ENCODE results near the gene AMH.

The AMH gene

DNA sequence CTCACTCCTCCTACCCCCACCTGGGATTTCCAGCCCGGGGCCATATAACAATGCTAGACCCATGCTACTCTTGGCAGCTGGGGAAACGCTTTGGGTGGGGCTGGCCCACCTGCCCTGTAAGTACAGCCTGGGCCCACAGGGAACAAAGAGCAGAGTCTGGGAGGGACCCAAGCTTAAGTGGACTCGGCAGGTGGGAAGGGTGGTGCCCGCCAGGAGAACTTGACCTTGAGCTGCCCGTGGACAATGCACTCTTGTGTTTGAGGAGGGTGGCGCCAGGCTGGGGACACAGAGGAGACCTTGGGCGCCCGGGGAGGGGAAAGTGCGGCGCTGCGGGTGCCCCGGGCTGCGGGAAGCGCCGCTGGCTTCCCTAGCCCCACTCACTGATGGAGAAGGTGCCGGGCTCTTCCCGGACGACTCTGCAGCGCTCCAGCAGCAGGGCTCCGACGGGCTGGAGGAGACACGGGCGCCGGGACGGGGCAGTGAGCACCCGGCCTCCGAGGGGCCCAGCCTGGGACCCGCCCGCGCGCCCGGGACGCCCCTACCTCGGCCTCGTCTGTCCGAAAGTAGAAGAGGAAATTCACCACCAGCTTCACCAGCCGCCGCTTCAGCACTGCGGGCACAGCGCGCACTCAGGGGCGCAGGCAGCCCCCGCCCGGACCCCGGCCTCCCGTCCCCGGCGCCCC is 13.6 kb upstream of the AMH start:
- no peak for DNase-seq

DNA sequence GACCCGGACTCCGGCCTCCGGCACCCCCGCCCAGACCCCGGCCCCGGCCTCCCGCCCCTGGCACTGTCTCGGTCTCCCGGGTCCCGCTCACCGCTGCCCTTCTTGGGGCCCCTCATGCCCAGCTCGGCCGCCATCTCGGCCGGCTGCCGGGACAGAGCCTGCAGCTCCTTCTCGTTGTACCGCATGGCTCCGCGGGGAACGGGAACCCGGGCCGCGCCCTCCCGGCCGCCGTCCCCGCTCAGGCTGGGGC is 13.1 kb upstream of the AMH start:
- DNase-seq, result no peak

DNA sequence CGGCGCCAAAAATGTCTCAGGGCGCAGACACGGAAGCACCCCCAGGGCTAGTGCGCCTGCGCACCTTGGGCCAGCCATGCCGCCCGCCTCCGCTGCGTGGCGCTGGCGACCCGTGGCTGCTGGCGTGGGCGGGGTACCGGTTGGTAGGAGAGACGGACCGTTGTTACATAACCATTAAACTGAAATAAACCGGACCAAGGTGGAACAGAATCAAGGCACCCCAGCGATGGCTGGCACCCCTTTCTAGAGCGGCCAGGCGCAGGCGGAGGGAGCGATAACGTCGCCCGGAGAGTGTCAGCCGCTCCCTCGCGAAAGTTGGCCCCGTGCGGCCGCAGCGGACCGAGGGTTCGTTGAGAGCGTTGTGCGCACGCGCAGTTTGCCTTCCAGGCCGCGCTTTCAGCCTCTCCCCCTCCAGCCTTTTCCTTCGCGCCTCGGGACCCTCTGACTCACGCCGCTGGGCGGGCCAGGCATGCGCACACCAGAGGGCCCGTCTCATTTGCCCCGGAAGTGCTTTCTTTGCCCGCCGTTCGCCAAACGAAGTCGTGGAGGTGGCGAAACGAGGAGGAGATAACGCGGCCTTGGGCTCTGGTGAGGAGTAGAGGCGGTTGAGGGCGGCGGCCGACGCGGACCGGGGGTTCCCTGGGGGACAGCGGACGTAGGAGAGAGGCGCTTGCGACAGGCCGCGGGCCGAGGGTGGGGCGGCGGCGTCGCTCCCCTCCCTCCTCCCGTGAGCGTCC is 12.6 kb upstream of the AMH start, which contains the start of the genes PLEKHJ1 and SF3A2:
Gene PLEKHJ1, minus strand, starts transcription at position 16 of the 737 bp plus-strand sequence. CDS start 81 bp downstream, outside the sequence.
Gene SF3A2, plus strand, starts transcription at position 511 of the 737 bp plus-strand sequence. CDS start 6,595 bp downstream, outside the sequence.
- DNase-seq, result peak; percentile 95 to 98 (median 97)

DNA sequence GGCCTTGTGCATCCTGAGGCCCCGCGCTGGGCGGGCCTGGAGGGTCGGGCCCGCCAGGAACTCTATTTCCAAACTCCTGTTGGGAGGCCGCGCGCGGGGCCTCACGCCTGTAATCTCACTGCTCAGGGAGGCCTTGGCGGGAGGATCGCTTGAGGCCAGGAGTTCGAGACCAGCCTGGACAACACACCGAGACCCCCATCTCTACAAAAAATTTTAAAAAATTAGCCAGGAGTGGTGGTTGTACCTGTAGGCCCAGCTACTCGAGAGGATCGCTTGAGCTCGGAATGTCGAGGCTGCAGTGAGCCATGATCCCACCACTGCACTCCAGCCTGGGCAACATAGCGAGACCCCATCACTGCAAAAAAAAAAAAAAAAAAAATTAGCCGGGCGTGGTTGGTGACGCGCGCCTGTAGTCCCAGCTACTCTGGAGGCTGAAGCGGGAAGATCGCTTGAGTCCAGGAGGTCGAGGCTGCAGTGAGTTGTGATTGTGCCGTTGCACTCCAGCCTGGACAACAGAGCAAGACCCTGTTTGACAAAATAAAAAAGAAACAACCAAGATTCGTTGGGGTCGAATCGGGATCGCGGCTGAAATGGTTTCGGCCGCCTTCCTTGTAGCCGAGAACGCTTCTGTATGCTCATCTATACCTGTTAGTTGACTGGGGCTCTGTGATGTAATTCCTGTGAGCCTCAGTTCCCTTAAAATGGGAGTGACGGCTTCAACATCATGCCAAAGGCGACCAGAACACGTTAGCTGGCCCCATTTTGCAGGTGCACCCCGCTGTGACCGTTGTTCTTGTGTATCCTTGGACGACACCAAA is 11.9 kb upstream of the AMH start:
- no peak for DNase-seq

DNA sequence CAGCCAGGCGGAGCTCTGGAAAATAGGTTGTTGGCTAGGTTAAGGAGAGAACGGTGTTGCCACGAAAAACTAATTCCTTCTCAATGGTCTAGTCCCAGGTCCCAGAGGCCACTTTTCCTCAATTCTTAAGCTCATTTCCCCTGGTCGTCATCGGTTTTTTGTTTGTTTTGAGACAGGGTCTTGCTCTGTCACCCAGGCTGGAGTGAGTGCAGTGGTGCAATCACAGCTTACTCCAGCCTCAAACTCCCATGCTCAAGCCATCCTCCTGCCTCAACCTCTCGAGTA is 11.3 kb upstream of the AMH start:
- no peak for DNase-seq

DNA sequence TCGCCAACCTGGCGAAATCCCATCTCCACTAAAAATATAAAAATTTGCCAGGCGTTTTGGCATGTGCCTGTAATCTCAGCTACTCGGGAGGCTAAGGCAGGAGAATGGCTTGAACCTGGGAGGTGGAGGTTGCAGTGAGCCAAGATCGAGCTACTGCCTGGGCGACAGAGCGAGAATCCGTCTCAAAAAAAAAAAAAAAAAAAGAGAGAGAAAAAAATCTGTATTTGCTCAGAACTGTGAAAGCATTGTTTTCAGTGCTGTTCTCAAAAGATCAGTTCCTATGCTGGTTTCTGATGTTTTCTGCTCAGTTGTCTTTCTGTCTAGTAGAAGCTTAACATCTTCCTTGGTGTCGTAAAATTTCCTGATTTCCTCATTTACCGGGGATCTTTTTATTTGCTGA is 9.9 kb upstream of the AMH start:
- DNase-seq, result no peak

DNA sequence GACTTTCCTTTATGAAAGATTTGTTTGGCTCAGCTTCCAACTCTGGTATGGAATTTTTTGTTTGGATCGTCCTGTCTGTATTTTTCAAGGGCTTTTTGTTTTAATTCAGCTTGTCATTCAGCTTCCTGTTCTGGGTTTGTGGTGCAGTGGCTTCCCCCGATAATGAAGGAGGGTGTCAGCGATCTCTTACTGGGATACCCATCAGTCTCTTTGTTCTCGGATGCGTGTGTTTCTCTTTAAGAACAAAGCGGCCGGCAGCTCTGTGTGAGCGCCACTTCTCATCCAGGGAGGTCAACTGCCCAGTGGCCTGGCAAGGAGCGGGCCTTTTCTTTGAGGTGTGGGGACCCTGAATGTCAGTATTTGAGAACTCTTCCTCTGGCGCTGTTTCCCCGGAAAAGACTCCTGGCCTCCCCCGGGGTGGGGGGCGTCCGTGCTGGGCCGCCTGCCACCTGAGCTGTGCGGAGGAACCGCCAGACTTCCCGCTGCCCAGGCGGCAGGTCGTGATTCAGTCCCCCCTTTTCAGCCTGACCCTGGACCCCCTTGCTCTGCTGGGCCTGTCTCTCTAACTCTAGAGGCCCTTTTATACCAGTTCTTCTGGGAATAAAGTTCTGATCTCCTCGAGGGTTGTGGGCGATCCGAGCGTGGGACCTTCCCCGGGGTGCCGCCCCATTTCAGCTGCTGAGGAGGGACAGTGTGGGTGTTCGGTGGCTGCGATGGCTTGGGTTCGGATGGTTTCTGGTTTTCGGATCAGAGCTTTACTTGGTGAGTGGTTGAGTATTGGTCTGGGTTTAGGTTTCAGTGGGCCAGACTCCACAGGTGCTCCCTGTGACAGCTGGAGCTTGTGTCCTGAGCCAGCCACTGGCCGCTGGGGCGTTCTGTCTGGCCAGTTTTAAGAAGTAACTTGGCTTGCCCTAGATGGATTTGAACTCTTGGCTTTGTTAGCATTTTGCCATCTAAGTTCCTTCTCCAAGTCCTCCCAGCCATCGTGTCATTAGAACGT is 9.1 kb upstream of the AMH start:
- peak in 3 of 5 experiments; percentile 33 to 69 (median 52) for DNase-seq

DNA sequence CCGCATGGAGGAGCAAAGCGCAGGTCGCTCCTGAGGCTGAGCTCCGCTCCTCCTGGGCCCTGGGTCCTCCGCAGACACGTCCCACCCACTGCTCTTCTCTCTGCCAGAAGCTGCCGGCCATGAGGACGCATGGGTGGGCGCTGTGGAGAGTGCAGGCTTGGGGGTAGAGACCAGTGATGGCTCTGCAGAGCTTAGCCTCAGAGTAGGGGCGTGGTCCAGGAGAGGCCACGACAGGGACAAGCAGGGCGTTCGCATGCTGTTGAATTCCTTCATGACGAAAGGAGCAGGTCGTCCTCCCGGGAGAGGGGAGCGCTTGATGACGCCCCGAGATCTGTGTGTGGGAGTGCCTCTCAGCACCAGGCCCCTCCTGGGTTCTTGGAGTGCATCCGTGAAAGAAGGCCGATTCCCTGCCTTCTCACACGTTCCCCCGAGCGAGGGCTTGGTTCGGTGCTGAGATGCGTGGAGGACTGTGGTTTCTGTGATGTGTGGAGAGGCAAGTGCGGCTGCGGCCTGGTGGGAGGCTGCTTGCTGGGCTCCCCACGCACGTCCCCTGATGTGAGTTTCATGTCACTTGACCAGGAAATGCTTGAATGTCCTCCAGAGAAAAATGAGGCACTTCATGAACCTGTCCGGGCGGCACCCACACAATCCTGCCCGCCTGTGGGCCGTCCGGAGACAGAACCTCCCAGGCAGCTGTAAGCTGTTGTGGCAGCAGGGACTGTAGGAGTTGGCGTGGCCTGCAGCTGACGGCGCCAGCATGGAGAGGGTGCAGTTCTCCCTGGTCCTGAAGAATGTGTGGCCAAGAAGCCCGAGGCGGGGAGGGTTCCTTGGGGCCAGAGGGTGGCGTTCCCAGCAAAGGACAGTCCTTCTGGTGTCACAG is 8.0 kb upstream of the AMH start:
- no peak for DNase-seq

DNA sequence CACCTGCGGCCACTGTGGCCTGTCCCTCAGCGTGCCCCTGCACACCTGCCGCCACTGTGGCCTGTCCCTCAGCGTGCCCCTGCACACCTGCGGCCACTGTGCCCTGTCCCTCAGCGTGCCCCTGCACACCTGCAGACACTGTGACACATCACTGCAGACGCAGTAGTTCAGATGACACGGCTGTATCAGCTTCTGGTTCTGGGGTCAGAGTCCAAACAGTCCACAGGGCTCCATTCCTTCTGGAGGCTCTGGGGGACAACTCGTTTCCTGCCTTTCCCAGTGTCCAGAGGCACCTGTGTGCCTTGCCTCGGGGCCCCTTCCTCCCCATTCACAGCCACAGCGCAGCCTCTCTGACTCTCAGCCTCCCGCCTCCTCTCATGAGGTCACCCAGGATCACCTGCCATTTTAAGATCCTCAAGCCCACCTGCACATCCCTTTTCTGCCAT is 7.0 kb upstream of the AMH start:
- no peak for DNase-seq

DNA sequence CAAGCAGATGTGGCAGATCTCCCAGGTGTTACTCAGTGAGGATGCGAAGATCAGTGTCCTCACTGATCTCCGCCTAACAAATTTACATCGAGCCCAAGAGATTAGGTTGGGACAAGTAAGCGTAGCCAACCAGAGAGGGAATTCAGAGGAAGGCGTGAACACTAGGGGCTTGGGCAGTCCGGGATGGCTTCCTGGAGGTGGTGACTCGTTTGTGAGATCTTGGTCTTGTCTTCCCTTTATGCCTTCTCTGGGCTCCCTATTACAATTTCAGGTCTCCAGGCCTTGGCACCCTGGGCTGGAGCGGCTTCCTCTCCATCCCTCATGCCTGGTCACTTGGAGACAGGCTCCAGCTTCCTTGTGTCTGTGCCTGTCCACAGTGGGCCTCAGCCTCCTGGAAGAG is 6.3 kb upstream of the AMH start:
- DNase-seq, result no peak

DNA sequence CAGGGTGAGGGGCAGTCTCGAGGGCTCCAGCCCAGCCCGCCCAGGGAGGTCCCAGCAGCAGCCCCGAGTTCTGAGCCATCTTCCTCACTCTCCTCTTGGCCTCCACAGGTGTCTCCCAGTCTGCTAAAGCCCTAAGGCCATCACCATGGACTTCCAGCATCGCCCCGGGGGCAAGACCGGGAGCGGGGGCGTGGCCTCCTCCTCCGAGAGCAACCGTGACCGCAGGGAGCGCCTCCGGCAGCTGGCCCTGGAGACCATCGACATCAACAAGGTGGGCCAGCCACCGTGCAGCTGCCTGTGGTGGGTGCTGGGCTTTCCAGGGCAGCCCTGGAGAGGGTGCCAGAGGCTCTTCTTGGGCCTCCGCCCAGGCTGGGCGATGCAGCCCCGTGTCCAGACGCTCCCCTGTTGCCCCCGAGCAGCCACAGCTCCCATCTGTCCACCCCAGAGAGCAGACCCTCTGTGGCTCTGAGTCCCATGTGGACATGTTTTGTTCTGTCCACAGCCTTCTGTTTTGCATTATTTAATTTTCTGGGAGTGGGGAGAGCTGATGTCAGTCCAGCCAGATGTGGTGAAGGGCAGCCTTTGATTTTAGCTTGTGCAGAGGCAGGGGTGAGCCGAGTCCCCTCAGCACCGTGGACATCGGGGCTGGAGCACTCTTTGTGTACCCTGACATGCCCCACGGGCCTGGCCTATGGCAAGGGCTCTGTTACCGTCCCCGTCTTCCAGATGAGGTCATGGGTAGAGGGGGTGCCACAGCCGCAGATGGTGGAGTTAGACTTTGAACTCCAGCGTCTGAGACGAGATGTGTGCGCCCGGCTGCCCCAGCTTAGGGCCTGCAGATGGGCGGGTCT is 5.6 kb upstream of the AMH start:
- no peak for DNase-seq

DNA sequence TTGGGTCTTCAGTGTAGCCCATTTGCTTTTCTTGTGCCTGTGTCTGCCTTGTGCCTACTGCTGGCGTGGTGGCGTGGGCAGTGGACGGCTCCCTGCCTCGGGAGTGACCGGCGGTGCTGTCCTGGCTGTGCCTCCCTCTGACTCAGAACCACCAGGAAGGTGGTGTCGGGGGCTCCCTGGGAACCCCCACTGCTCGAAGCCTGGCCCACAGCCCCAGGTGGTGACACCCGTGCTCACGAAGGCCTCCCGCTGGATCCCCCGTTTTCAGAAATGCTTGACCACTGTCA is 5.1 kb upstream of the AMH start:
- DNase-seq, result no peak

DNA sequence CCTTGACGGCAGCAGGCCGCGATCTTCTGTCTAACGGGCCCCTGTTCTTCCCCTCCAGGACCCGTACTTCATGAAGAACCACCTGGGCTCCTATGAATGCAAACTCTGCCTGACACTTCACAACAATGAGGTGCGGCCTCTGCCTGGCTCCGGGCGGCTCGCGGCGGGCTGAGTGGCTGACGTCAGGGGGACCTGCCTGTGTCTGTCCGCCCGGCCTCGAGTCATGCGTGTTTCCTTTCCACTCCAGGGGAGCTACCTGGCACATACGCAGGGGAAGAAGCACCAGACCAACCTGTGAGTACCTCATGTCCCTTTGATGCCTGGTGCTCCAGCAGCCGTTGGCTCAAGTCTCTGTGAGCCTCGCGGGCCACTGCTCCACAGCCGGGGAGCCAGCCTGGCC is 4.6 kb upstream of the AMH start:
- DNase-seq, result no peak

DNA sequence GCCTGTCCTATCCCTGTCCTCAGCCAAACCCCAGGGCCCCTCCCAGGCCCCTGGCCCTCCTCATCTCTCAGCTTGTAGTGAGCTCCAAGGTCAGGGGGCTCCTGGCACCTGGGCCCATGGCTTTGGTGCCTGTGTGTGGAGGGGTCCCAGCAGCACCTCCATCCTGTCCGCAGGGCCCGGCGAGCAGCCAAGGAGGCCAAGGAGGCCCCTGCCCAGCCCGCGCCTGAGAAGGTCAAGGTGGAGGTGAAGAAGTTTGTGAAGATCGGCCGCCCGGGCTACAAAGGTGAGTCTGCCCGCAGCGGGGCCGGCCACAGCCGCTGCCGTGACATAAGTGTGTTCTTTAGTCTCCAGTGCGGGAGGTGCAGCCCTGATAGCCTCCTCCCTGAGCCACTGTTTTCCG is 3.9 kb upstream of the AMH start:
- DNase-seq, result no peak

DNA sequence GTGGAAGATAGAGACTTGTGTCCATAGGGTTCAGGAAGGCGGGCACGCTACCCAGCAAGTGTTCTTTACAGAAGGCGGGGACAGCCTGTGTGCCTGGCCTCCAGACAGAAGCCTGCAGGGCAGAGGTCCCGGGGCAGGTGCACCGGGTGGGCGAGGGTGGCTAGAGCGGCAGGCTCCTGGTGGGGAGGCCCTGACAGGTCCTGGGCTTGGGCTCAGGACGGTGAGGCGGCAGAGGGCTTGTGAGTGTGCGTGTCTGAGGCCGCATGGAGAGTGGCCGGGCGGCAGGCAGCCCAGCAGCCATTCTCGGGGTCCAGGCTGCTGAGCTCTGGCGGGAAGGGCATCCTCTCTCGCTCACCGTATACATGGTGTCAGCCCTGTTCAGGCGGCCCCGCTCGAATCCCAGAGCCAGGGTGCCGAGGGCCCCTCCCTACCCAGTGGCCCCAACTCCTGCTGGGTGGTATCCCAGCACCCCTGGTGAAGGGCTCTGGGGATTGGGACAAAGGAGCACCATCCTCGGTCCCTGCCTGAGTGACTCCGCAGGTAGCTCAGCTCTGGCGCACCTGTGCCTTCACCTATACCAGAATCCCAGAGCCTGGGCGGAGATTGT is 3.0 kb upstream of the AMH start:
- no peak for DNase-seq

DNA sequence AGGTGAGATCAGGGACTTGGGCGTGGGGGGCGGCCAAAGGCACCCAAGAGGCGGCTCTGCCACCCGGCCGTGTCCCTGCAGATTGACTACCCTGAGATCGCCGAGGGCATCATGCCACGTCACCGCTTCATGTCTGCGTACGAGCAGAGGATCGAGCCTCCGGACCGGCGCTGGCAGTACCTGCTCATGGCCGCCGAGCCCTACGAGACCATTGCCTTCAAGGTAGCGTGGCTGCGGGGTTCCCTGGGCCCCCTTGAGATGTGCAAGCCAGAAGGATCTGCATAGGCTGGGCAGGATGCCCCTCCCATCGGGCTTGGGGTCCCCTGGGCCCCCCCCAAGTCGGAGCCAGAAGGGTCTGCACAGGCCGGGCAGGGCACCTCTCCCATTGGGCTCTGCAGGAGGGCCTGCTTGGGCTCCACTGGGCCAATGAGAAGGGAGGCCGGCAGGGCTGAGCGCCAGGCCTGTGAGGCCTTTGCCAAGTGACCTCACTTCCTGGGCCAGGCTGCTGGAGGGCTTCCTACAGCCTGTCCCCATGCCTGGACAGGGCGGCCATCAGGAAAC is 2.2 kb upstream of the AMH start:
- DNase-seq, result no peak

DNA sequence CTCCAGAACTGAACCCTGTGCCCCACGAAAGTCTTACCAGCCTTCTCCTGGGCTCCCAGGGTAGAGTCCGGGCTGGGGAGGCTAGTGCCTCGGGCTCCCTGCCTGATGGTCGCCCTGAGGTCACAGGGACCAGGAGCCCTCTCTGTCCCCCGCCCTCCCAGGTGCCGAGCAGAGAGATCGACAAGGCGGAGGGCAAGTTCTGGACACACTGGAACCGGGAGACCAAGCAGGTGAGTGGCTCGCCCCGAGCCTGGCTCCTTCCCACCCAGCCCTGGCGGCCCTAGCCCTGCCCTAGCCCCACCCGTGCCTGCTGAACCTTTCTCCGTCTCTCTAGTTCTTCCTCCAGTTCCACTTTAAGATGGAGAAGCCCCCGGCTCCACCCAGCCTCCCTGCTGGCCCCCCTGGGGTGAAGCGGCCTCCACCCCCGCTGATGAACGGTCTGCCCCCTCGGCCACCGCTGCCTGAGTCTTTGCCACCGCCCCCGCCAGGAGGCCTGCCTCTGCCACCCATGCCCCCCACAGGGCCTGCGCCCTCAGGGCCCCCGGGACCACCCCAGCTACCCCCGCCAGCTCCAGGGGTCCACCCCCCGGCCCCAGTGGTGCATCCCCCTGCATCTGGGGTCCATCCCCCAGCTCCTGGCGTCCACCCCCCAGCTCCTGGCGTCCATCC is 1.6 kb upstream of the AMH start:
- no peak for DNase-seq

DNA sequence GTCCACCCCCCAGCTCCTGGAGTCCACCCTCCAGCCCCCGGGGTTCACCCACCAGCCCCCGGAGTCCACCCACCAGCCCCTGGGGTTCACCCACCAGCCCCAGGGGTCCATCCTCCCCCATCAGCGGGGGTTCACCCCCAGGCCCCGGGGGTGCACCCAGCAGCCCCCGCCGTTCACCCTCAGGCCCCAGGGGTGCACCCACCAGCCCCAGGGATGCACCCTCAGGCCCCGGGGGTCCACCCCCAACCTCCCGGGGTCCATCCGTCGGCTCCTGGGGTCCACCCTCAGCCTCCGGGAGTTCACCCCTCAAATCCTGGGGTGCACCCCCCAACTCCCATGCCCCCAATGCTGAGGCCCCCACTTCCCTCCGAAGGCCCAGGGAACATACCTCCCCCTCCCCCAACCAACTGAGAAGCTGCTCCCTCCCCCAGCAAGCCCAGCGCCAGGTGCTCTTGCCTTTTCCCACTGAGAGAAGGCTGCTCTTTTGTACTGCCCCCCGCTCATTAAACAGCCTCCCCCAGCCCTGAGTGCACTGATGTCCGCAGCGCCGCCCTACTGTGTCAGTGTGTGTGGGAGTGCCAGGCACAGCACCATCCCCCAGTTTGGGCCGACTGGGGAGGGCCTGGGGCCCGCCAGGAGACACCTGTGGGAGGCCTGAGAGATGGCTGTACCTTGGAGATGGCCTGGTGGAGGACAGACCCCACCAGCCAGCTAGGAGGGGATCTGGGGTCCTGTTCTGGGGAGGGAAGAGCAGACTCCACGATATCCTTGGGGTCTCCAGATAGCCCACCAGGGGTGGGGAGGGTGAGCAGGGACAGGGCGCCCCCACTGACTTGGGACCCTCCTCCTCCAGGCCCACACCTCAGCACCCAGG is 750 bp upstream of the AMH start:
- DNase-seq, result no peak

Measured in T-helper 2 cell (primary cell).